Trophoblast cell (in vitro differentiated cells and primary cell): ENCODE results near the gene OR52A5.

Source experiments
- DNase-seq, 2 donors: peaks; one replicate each; pipeline ENCODE4 v3.0.0-alpha.2; 2016
- H2AFZ ChIP-seq: 2 replicates; pipeline ENCODE4 v1.6.1; 2013; ENCODE audit warnings: low read length, moderate library complexity, mild to moderate bottlenecking; ENCODE audit not compliant: insufficient read depth, poor library complexity
- H2AK5ac ChIP-seq: 2 replicates; pipeline ENCODE4 v1.6.1; 2013; ENCODE audit warnings: mild to moderate bottlenecking, low read length
- H2BK120ac ChIP-seq: 2 replicates; pipeline ENCODE4 v1.6.1; 2013; ENCODE audit warnings: low read length, mild to moderate bottlenecking, moderate library complexity; ENCODE audit not compliant: insufficient read depth, poor library complexity
- H2BK12ac ChIP-seq: 2 replicates; pipeline ENCODE4 v1.6.1; 2013; ENCODE audit warnings: mild to moderate bottlenecking, low read length, moderate library complexity
- H2BK5ac ChIP-seq: 2 replicates; pipeline ENCODE4 v1.6.1; 2013; ENCODE audit warnings: low read length, low read depth, moderate library complexity, mild to moderate bottlenecking; ENCODE audit not compliant: poor library complexity
- H3K14ac ChIP-seq: 2 replicates; pipeline ENCODE4 v1.6.1; 2013; ENCODE audit warnings: mild to moderate bottlenecking, low read length
- H3K18ac ChIP-seq: 2 replicates; pipeline ENCODE4 v1.6.1; 2013; ENCODE audit warnings: mild to moderate bottlenecking, low read length
- H3K23ac ChIP-seq: 2 replicates; pipeline ENCODE4 v1.6.1; 2013; ENCODE audit warnings: low read length
- H3K27ac ChIP-seq: 2 replicates; pipeline ENCODE4 v1.5.1; 2013; ENCODE audit warnings: low read depth, mild to moderate bottlenecking, inconsistent platforms, low read length, moderate library complexity
- H3K27me3 ChIP-seq: 2 replicates; pipeline ENCODE4 v1.6.1; 2013; ENCODE audit warnings: inconsistent platforms, mild to moderate bottlenecking, low read length, moderate library complexity; ENCODE audit not compliant: insufficient read depth
- H3K36me3 ChIP-seq, 2 experiments: 1 replicate in 1 of 2; 2 replicates in 1 of 2; pipeline ENCODE4 v1.6.1; 2013; ENCODE audit warnings: low read length in 2 of 2, mild to moderate bottlenecking in 2 of 2, moderate library complexity in 1 of 2; ENCODE audit not compliant: insufficient read depth in 2 of 2, control insufficient read depth in 1 of 2
- H3K4ac ChIP-seq: 2 replicates; pipeline ENCODE4 v1.6.1; 2013; ENCODE audit warnings: low read depth, mild to moderate bottlenecking, low read length, moderate library complexity
- H3K4me1 ChIP-seq, 2 experiments: 1 replicate in 1 of 2; 2 replicates in 1 of 2; pipeline ENCODE4 v1.6.1; 2013; ENCODE audit warnings: low read length in 2 of 2, mild to moderate bottlenecking in 2 of 2, moderate library complexity in 1 of 2; ENCODE audit not compliant: insufficient read depth in 2 of 2, control insufficient read depth in 1 of 2
- H3K4me2 ChIP-seq: 2 replicates; pipeline ENCODE4 v1.6.1; 2013; ENCODE audit warnings: inconsistent platforms, mild to moderate bottlenecking, low read length, moderate library complexity
- H3K4me3 ChIP-seq: 2 replicates; pipeline ENCODE4 v1.5.1; 2013; ENCODE audit warnings: mild to moderate bottlenecking, low read depth, low read length, inconsistent platforms
- H3K79me1 ChIP-seq: one replicate; pipeline ENCODE4 v1.6.1; 2013; ENCODE audit warnings: low read length
- H3K79me2 ChIP-seq: 2 replicates; pipeline ENCODE4 v1.6.1; 2013; ENCODE audit warnings: low read length, mild to moderate bottlenecking; ENCODE audit not compliant: control insufficient read depth, insufficient read depth, poor library complexity
- H3K9ac ChIP-seq: 2 replicates; pipeline ENCODE4 v1.6.1; 2013; ENCODE audit warnings: mild to moderate bottlenecking, low read length
- H3K9me3 ChIP-seq: 2 replicates; pipeline ENCODE4 v1.6.1; 2013; ENCODE audit warnings: low read depth, mild to moderate bottlenecking, control low read depth, inconsistent platforms, low read length; ENCODE audit not compliant: insufficient read depth
- H4K12ac ChIP-seq: 2 replicates; pipeline ENCODE4 v1.6.1; 2013; ENCODE audit warnings: low read depth, mild to moderate bottlenecking, low read length, moderate library complexity
- H4K8ac ChIP-seq: 2 replicates; pipeline ENCODE4 v1.6.1; 2013; ENCODE audit warnings: low read depth, mild to moderate bottlenecking, low read length, moderate library complexity
- H4K91ac ChIP-seq: one replicate; pipeline ENCODE4 v1.6.1; 2013; ENCODE audit warnings: low read depth, mild to moderate bottlenecking, low read length, moderate library complexity
- WGBS: extraction: QIAGEN DNeasy Blood & Tissue Kit; methylation state at CpG from one replicate; pipeline ENCODE4 v1.1.7; 2013; ENCODE audit warnings: missing lambda C conversion rate; ENCODE audit not compliant: insufficient read length, insufficient coverage; ENCODE audit errors: extremely low coverage; 5-methylcytosine and 5-hydroxymethylcytosine counted together

Gene OR52A5

GRCh38 chr11:5124891-5125620 lies 13.1 kb downstream of the OR52A5 start:
- no peak overlapping the region for H3K14ac ChIP-seq
- H3K9ac ChIP-seq, result no peak overlapping the region
- no peaks in the 10 kb centered on the region for H3K79me2 ChIP-seq
- no peak for DNase-seq
- no peak overlapping the region for H2AK5ac ChIP-seq
- H3K27me3 ChIP-seq, result no peaks in the 10 kb centered on the region
- no CpG with 5 or more reads among the region's 4 CpGs for WGBS
- H3K4me1 ChIP-seq, result no peaks in the 10 kb centered on the region
- H3K4me2 ChIP-seq, result no peak overlapping the region
- H4K8ac ChIP-seq, result no peak overlapping the region
- no peak overlapping the region for H4K91ac ChIP-seq
- no peak overlapping the region for H3K4me3 ChIP-seq
- no peak overlapping the region for H3K23ac ChIP-seq
- H3K79me1 ChIP-seq, result no peaks in the 10 kb centered on the region
- H2BK120ac ChIP-seq, result no peak overlapping the region
- no peak overlapping the region for H2AFZ ChIP-seq
- no peak overlapping the region for H3K27ac ChIP-seq
- H3K4ac ChIP-seq, result no peak overlapping the region
- H3K18ac ChIP-seq, result no peak overlapping the region
- H3K9me3 ChIP-seq, result no peaks in the 10 kb centered on the region
- H2BK12ac ChIP-seq, result no peak overlapping the region
- no peaks in the 10 kb centered on the region for H3K36me3 ChIP-seq
- no peak overlapping the region for H2BK5ac ChIP-seq
- no peak overlapping the region for H4K12ac ChIP-seq

DNA sequence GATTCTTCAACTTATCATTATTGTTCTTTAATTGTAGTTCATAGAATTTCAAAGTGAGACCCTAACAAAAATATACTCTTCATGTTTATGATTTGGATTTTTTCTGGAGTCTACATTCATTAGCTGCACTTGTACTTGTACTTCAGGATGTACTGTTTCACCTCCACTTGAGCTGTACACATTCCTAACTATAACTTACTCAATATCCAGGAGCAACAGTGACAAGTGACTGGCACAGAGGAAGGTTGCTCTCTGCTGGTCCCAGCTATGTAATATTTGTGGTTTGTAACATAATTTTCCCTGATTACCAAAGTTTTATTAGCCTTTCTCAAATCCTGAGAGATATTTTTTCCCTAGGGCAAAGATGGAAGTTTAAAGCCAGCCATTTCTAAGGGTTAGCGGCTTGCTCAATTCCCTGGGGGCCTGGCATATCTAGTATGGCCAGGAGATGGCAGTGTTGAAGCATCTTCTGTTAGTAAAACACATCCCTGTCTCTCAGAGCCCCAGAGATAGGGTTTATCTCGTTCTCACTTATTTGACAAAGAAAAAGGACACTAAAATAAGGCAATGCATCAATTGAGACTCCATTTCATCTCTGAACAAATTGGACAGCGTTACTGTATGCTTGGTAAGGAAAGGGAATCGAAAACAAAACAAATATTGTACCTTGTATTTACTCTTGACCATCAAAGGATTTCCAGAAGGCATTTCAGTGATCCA lies 14.2 kb downstream of the OR52A5 start:
- Histone ChIP-seq H3K9ac (no peak overlapping the region), H2BK120ac (no peak overlapping the region), H2AFZ (no peak overlapping the region), H4K12ac (no peak overlapping the region), H2BK5ac (no peak overlapping the region), H3K36me3 (no peaks in the 10 kb centered on the region), H3K27ac (no peak overlapping the region), H3K27me3 (no peaks in the 10 kb centered on the region), H4K91ac (no peak overlapping the region), H3K4me2 (no peak overlapping the region), H3K4me3 (no peak overlapping the region), H3K23ac (no peak overlapping the region), H3K79me1 (no peaks in the 10 kb centered on the region), H3K4ac (no peak overlapping the region), H3K18ac (no peak overlapping the region), H3K4me1 (no peaks in the 10 kb centered on the region), H2AK5ac (no peak overlapping the region), H2BK12ac (no peak overlapping the region), H4K8ac (no peak overlapping the region), H3K14ac (no peak overlapping the region), H3K79me2 (no peaks in the 10 kb centered on the region), H3K9me3 (no peaks in the 10 kb centered on the region)
- peak; percentile 79 to 92 for DNase-seq
- WGBS, result no CpG with 5 or more reads among the region's 4 CpGs

DNA sequence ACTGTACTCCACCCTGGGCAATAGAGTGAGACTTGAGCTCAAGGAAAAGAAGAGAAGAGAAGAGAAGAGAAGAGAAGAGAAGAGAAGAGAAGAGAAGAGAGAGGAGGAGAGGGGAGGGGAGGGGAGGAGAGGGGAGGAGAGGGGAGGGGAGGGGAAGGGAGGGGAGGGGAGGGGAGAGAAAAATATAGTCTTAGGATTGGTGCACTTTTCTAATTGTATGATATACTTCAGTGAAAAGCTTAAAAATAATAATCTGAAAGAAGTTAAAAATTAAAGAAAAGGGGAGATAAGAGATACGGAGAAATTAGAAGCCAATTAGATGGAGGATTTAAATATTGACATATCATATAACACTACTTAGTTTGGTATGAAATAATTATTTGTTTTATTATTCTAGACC lies 19.3 kb downstream of the OR52A5 start:
- Histone ChIP-seq H3K4ac (no peak overlapping the region), H2AK5ac (no peak overlapping the region), H3K27me3 (no peaks in the 10 kb centered on the region), H2BK12ac (no peak overlapping the region), H3K18ac (no peak overlapping the region), H3K27ac (no peak overlapping the region), H3K79me2 (no peaks in the 10 kb centered on the region), H4K8ac (no peak overlapping the region), H2BK120ac (no peak overlapping the region), H2AFZ (no peak overlapping the region), H4K12ac (no peak overlapping the region), H2BK5ac (no peak overlapping the region), H3K36me3 (no peaks in the 10 kb centered on the region), H3K4me2 (no peak overlapping the region), H3K9me3 (no peaks in the 10 kb centered on the region), H3K9ac (no peak overlapping the region), H3K79me1 (no peaks in the 10 kb centered on the region), H4K91ac (no peak overlapping the region), H3K4me3 (no peak overlapping the region), H3K23ac (no peak overlapping the region), H3K14ac (no peak overlapping the region), H3K4me1 (no peaks in the 10 kb centered on the region)
- no peak for DNase-seq
- WGBS, result 100% methylated on average over 1 of the region's 1 CpG

GRCh38 chr11:5117588-5117987 lies 20.6 kb downstream of the OR52A5 start:
- H3K18ac ChIP-seq, result no peak overlapping the region
- H2BK12ac ChIP-seq, result no peak overlapping the region

More at GRCh38 chr11:5117588-5117987, 20.6 kb downstream of the OR52A5 start:
- Histone ChIP-seq H3K4me2 (no peak overlapping the region), H4K91ac (no peak overlapping the region), H3K36me3 (no peaks in the 10 kb centered on the region), H3K27me3 (no peaks in the 10 kb centered on the region), H3K27ac (no peak overlapping the region), H3K79me2 (no peaks in the 10 kb centered on the region), H3K9me3 (no peaks in the 10 kb centered on the region), H3K79me1 (no peaks in the 10 kb centered on the region), H4K8ac (no peak overlapping the region), H3K14ac (no peak overlapping the region), H3K23ac (no peak overlapping the region), H3K4me1 (no peaks in the 10 kb centered on the region), H2BK120ac (no peak overlapping the region), H3K4me3 (no peak overlapping the region), H3K9ac (no peak overlapping the region), H2BK5ac (no peak overlapping the region), H3K4ac (no peak overlapping the region), H4K12ac (no peak overlapping the region), H2AFZ (no peak overlapping the region), H2AK5ac (no peak overlapping the region)
- DNase-seq, result no peak
